ENCODE data around the gene CACNA1C. TPM values are rescaled to one million over a fixed set of nuclear protein-coding genes. Genes with fewer than 3 reads are reported as not detected.

Gene CACNA1C
- total RNA-seq, 1 experiment from 2014 or later: not detected

DNA sequence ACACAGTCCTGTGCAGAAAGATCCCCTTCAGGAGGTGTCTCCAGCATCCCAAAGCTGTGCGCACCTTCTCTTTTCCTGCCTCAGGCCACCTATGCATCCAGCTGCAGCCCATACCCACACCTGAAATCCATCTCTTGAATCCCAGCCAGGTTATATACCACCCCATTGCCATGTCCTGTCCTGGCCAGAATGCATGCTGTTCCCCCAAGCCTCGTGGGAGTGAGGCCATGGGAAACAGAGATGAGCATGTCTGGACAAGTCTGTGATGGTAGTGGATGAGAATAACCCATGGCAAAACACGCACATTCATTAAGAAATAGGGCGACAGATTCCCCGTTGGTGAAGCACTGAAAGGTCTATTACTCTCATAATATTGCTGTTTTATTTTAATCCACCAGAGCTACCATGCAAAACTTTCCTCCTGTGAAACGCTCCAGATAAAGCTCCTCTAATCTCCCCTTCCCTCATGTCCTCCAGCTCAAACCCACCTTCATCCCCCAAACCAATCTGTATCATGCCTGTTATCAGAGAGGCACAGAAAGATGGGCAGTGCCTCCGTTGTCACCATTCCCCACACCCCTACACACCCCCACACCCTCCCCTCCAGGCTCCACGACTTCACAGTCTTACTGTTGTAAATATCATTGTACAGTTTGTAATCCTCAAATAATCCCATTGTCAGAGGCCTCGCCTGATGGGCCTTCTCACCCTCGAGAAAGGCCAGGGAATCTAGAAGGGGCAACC lies 644.4 kb downstream of the CACNA1C start:
- ChIA-PET CTCF (no interaction called here), POLR2A (ENCODE audit: unreplicated experiment) (no interaction called here)
- intact Hi-C loops (cut with micrococcal nuclease; ENCODE audit: unreplicated experiment): no loop called here
- Histone ChIP-seq H4K20me1 (ENCODE audit: insufficient read depth) (no peaks in the 10 kb centered on the region), H3K27ac (no peak overlapping the region), H2AFZ (no peak overlapping the region), H3K27me3 (ENCODE audit: insufficient read depth, low read depth) (peaks cover 73% of the 10 kb centered on the region), H3K4me1 (replicated peaks; ENCODE audit: insufficient read depth) (no peaks in the 10 kb centered on the region), H3K79me2 (ENCODE audit: low read depth) (no peaks in the 10 kb centered on the region), H3K4me2 (no peak overlapping the region), H3K9me2 (ENCODE audit: insufficient read depth) (no peaks in the 10 kb centered on the region), H3K9me3 (ENCODE audit: insufficient read depth, low read depth) (no peaks in the 10 kb centered on the region), H3K36me3 (ENCODE audit: low read depth) (no peaks in the 10 kb centered on the region), H3K4me3 (no peak overlapping the region), H3F3A (ENCODE audit: insufficient read depth, low read depth) (no peaks in the 10 kb centered on the region)
- TF ChIP-seq EZH2 (IDR thresholded peaks at IDR 0.05; ENCODE audit: low read depth): no peak
- TF ChIP-seq, protein P1, sequence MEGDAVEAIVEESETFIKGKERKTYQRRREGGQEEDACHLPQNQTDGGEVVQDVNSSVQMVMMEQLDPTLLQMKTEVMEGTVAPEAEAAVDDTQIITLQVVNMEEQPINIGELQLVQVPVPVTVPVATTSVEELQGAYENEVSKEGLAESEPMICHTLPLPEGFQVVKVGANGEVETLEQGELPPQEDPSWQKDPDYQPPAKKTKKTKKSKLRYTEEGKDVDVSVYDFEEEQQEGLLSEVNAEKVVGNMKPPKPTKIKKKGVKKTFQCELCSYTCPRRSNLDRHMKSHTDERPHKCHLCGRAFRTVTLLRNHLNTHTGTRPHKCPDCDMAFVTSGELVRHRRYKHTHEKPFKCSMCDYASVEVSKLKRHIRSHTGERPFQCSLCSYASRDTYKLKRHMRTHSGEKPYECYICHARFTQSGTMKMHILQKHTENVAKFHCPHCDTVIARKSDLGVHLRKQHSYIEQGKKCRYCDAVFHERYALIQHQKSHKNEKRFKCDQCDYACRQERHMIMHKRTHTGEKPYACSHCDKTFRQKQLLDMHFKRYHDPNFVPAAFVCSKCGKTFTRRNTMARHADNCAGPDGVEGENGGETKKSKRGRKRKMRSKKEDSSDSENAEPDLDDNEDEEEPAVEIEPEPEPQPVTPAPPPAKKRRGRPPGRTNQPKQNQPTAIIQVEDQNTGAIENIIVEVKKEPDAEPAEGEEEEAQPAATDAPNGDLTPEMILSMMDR (conservative IDR thresholded peaks at IDR 0.05): no peak
- peak in 1 of 2 experiments; percentile 5 for DNase-seq
- BruUV-seq (replicated peaks): no TSS peak

DNA sequence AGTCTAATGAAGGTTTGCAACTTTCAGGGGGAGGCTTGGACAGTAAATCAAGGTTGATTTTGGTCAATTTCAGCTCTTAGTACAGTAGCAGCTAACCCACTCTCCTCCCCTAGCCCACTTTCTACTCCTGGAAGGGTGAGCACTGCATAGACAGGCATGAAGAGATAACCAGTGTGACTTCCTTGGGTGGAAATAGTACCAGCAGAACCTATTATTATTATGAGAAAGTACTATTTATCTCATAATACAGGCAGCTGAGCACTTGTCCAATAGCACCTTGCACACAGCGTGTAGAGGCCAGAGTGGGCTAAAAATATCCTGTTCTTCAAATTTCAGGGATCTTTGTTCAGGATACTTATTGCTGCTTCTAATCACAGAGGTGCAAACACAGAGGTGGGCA lies 645.8 kb downstream of the CACNA1C start:
- H3K36me3 ChIP-seq (ENCODE audit: low read depth): no peaks in the 10 kb centered on the region
- H3K4me3 ChIP-seq: no peak overlapping the region
- POLR2A ChIA-PET (ENCODE audit: unreplicated experiment): no interaction called here
- H3K27me3 ChIP-seq (ENCODE audit: insufficient read depth, low read depth): peaks cover 60% of the 10 kb centered on the region
- H3K9me2 ChIP-seq (ENCODE audit: insufficient read depth): no peaks in the 10 kb centered on the region
- H3K4me1 ChIP-seq (replicated peaks; ENCODE audit: insufficient read depth): no peaks in the 10 kb centered on the region
- H3K79me2 ChIP-seq (ENCODE audit: low read depth): no peaks in the 10 kb centered on the region
- TF ChIP-seq, protein P1 (conservative IDR thresholded peaks at IDR 0.05): no peak
- TF ChIP-seq EZH2 (IDR thresholded peaks at IDR 0.05; ENCODE audit: low read depth): no peak
- no TSS peak for BruUV-seq (replicated peaks)
- H3K9me3 ChIP-seq (ENCODE audit: insufficient read depth, low read depth): no peaks in the 10 kb centered on the region
- no peaks in the 10 kb centered on the region for H3F3A ChIP-seq (ENCODE audit: insufficient read depth, low read depth)
- no peaks in the 10 kb centered on the region for H4K20me1 ChIP-seq (ENCODE audit: insufficient read depth)
- intact Hi-C loops (cut with micrococcal nuclease; ENCODE audit: unreplicated experiment): no loop called here
- CTCF ChIA-PET: no interaction called here
- no peak overlapping the region for H3K4me2 ChIP-seq
- DNase-seq: no peak
- no peak overlapping the region for H3K27ac ChIP-seq
- H2AFZ ChIP-seq: no peak overlapping the region

DNA sequence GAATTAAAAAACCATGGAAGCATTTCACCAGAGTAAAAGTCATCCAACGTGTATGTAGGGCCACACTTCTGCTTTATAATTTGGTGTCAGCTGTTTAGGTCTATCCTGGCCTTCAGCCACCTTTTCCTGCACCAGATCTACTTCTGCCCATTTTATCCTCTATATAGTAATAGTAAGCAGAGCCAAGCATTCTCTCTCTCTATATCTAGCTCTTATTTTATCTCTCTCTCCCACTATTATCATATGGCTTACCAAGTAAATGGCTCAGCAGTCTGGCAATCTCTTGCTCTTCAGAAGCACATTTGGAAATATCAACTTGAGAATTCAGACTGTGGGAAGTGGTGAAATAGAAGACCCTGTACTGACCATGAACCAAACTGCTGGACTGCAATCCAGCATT lies 657.9 kb downstream of the CACNA1C start:
- Histone ChIP-seq H3K4me1 (replicated peaks; ENCODE audit: insufficient read depth) (no peaks in the 10 kb centered on the region), H4K20me1 (ENCODE audit: insufficient read depth) (no peaks in the 10 kb centered on the region), H3K4me2 (no peak overlapping the region), H2AFZ (no peak overlapping the region), H3K4me3 (no peak overlapping the region), H3K36me3 (ENCODE audit: low read depth) (no peaks in the 10 kb centered on the region), H3K79me2 (ENCODE audit: low read depth) (no peaks in the 10 kb centered on the region), H3K27me3 (ENCODE audit: insufficient read depth, low read depth) (peaks cover 53% of the 10 kb centered on the region), H3K27ac (no peak overlapping the region), H3F3A (ENCODE audit: insufficient read depth, low read depth) (no peaks in the 10 kb centered on the region), H3K9me2 (ENCODE audit: insufficient read depth) (no peaks in the 10 kb centered on the region), H3K9me3 (ENCODE audit: insufficient read depth, low read depth) (no peaks in the 10 kb centered on the region)
- no peak for DNase-seq
- ChIA-PET CTCF (no interaction called here), POLR2A (ENCODE audit: unreplicated experiment) (no interaction called here)
- BruUV-seq (replicated peaks): no TSS peak
- intact Hi-C loops (cut with micrococcal nuclease; ENCODE audit: unreplicated experiment): no loop called here
- TF ChIP-seq EZH2 (IDR thresholded peaks at IDR 0.05; ENCODE audit: low read depth): no peak
- TF ChIP-seq, protein P1 (conservative IDR thresholded peaks at IDR 0.05): no peak

Data from PC-9 (cell line).